ENCODE results near the gene POFUT2.

POFUT2 gene

GRCh38 chr21:45302082-45303061 is 14.7 kb upstream of the POFUT2 start:
- DNase-seq = no peak
- peak overlapping the region; percentile 66 for H3K23ac ChIP-seq (ENCODE audit: low read length)
- no peak overlapping the region for H3K9ac ChIP-seq (ENCODE audit: low read length)
- H3K56ac ChIP-seq (ENCODE audit: low read length) = peak overlapping the region; percentile 49
- H4K5ac ChIP-seq (ENCODE audit: low read length) = no peak overlapping the region
- H2BK15ac ChIP-seq (replicated peaks; ENCODE audit: low read depth) = no peak overlapping the region
- no peak overlapping the region for H3K4me2 ChIP-seq (ENCODE audit: low read length)
- H3K27ac ChIP-seq (ENCODE audit: low read depth, low read length) = no peak overlapping the region
- H3K36me3 ChIP-seq (ENCODE audit: control insufficient read depth, insufficient read depth, low read length) = no peaks in the 10 kb centered on the region
- H2BK5ac ChIP-seq (ENCODE audit: low read length) = no peak overlapping the region
- no peaks in the 10 kb centered on the region for H3K79me1 ChIP-seq (ENCODE audit: low read length)
- H3K79me2 ChIP-seq (ENCODE audit: control insufficient read depth, insufficient read depth, low read length) = no peaks in the 10 kb centered on the region
- H2BK120ac ChIP-seq (ENCODE audit: low read depth, low read length) = no peak overlapping the region
- H3K4ac ChIP-seq (ENCODE audit: low read depth, low read length) = no peak overlapping the region
- H2AK5ac ChIP-seq (ENCODE audit: low read length) = no peak overlapping the region
- H4K8ac ChIP-seq (ENCODE audit: low read depth, low read length) = no peak overlapping the region
- no CpG with 5 or more reads among the region's 54 CpGs for WGBS (ENCODE audit: extremely low coverage, insufficient coverage, low lambda C conversion rate)
- H3K27me3 ChIP-seq (ENCODE audit: insufficient read depth, low read length, poor library complexity) = no peaks in the 10 kb centered on the region
- H3K18ac ChIP-seq (ENCODE audit: low read length) = no peak overlapping the region
- H3K4me1 ChIP-seq (ENCODE audit: control insufficient read depth, low read depth, low read length) = no peaks in the 10 kb centered on the region
- H3K4me3 ChIP-seq (ENCODE audit: low read length) = no peak overlapping the region

DNA sequence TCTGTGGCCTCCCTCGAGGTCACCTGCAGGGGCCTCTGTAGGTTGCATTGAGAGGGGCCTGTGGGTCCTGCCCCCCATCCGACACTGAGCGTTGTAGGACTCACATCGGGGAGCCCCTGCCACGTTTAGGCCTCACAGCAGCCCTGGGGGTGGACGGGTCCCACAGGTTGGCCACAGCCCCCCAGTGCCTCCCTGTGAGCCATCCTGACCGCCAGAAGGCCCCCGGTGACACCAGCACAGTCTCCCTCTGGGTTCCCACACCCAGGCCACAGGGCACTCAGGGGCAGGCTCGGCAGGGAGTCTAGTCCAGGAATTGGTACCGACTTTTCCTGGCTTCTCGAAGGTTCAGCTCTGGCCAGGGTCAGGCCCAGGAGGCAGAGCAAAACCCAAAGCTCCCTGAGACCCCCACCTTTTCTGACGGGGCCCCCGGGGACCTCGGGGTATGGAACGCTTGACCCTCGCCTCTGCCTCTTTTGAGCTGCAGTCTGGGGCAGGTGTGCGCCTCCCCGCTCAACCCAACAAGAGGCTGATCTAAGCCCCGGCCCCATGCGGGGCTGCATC is 13.9 kb upstream of the POFUT2 start:
- Histone ChIP-seq H3K56ac (ENCODE audit: low read length) (peak overlapping the region; percentile 3), H3K23ac (ENCODE audit: low read length) (peak overlapping the region; percentile 66), H2AK5ac (ENCODE audit: low read length) (no peak overlapping the region), H4K5ac (ENCODE audit: low read length) (no peak overlapping the region), H3K4me3 (ENCODE audit: low read length) (no peak overlapping the region), H3K9ac (ENCODE audit: low read length) (no peak overlapping the region), H2BK5ac (ENCODE audit: low read length) (no peak overlapping the region), H3K27ac (ENCODE audit: low read depth, low read length) (no peak overlapping the region), H4K8ac (ENCODE audit: low read depth, low read length) (no peak overlapping the region), H3K4ac (ENCODE audit: low read depth, low read length) (no peak overlapping the region), H3K79me1 (ENCODE audit: low read length) (no peaks in the 10 kb centered on the region), H3K79me2 (ENCODE audit: control insufficient read depth, insufficient read depth, low read length) (no peaks in the 10 kb centered on the region), H2BK15ac (replicated peaks; ENCODE audit: low read depth) (no peak overlapping the region), H3K4me1 (ENCODE audit: control insufficient read depth, low read depth, low read length) (no peaks in the 10 kb centered on the region), H2BK120ac (ENCODE audit: low read depth, low read length) (no peak overlapping the region), H3K27me3 (ENCODE audit: insufficient read depth, low read length, poor library complexity) (no peaks in the 10 kb centered on the region), H3K18ac (ENCODE audit: low read length) (no peak overlapping the region), H3K4me2 (ENCODE audit: low read length) (no peak overlapping the region), H3K36me3 (ENCODE audit: control insufficient read depth, insufficient read depth, low read length) (no peaks in the 10 kb centered on the region)
- WGBS (ENCODE audit: extremely low coverage, insufficient coverage, low lambda C conversion rate) = no CpG with 5 or more reads among the region's 20 CpGs
- DNase-seq = no peak

- no peak overlapping the region for H3K27ac ChIP-seq (ENCODE audit: low read depth, low read length)
- no peak overlapping the region for H3K4ac ChIP-seq (ENCODE audit: low read depth, low read length)
Measured at GRCh38 chr21:45300786-45301520, 13.3 kb upstream of the POFUT2 start.

DNA sequence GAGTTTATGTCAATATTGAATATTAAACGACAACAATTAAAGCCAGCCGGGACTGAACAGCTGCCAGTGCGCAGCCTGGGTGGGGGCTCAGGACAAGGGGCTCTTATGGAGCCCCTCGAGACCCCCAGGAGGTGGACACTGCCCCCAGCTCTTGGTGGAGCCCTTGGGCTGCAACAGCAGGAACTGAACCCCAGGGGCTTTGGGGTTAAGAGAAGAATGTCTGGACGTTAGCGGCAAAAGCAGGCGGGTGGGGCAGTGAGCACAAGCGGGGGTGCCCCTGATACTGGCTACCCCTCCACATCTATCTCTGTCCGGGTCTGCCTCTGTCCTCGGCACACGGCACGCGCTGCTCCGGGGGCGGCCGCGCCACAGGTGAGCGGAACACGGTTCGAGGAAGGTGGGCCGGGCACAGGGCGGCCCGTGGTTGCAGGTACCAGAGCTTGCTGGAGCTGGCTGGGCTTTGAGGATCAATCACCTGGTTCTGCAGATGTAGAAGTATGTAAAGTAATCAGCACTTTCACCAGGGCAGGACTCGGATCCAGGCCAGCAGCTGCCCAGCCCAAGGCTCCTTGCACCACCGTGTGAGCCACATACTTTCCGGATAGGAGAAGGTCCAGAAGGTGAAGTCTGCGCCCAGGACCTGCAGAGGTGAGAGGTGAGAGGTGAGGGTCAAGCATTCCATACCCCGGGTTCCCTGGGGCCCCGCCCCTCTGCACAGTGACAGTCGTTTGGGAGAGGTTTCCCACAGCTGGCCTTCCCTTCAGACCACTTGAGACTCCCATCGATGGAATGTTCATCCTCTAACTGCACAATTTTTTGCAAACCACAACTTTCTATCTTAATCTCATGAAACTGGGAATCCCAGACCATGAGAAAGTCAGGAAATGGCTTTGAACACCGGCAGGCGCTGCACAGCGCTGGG is 12.4 kb upstream of the POFUT2 start:
- no peak overlapping the region for H3K18ac ChIP-seq (ENCODE audit: low read length)
- H3K79me2 ChIP-seq (ENCODE audit: control insufficient read depth, insufficient read depth, low read length) = no peaks in the 10 kb centered on the region
- H3K79me1 ChIP-seq (ENCODE audit: low read length) = no peaks in the 10 kb centered on the region
- H2BK15ac ChIP-seq (replicated peaks; ENCODE audit: low read depth) = no peak overlapping the region
- no peaks in the 10 kb centered on the region for H3K27me3 ChIP-seq (ENCODE audit: insufficient read depth, low read length, poor library complexity)
- H3K4ac ChIP-seq (ENCODE audit: low read depth, low read length) = no peak overlapping the region
- H3K4me2 ChIP-seq (ENCODE audit: low read length) = no peak overlapping the region
- H2BK120ac ChIP-seq (ENCODE audit: low read depth, low read length) = no peak overlapping the region
- H3K4me3 ChIP-seq (ENCODE audit: low read length) = no peak overlapping the region
- no peak overlapping the region for H3K56ac ChIP-seq (ENCODE audit: low read length)
- no peak overlapping the region for H3K9ac ChIP-seq (ENCODE audit: low read length)
- H4K5ac ChIP-seq (ENCODE audit: low read length) = no peak overlapping the region
- H3K4me1 ChIP-seq (ENCODE audit: control insufficient read depth, low read depth, low read length) = peaks cover 2% of the 10 kb centered on the region
- no peak overlapping the region for H4K8ac ChIP-seq (ENCODE audit: low read depth, low read length)
- H3K27ac ChIP-seq (ENCODE audit: low read depth, low read length) = no peak overlapping the region
- no peak overlapping the region for H2BK5ac ChIP-seq (ENCODE audit: low read length)
- no peak overlapping the region for H2AK5ac ChIP-seq (ENCODE audit: low read length)
- DNase-seq = no peak
- no CpG with 5 or more reads among the region's 34 CpGs for WGBS (ENCODE audit: extremely low coverage, insufficient coverage, low lambda C conversion rate)
- H3K36me3 ChIP-seq (ENCODE audit: control insufficient read depth, insufficient read depth, low read length) = no peaks in the 10 kb centered on the region
- H3K23ac ChIP-seq (ENCODE audit: low read length) = no peak overlapping the region

More at GRCh38 chr21:45300786-45301520, 13.3 kb upstream of the POFUT2 start:
- no peaks in the 10 kb centered on the region for H3K36me3 ChIP-seq (ENCODE audit: control insufficient read depth, insufficient read depth, low read length)
- no peak overlapping the region for H2BK120ac ChIP-seq (ENCODE audit: low read depth, low read length)
- H3K4me3 ChIP-seq (ENCODE audit: low read length) = no peak overlapping the region
- WGBS (ENCODE audit: extremely low coverage, insufficient coverage, low lambda C conversion rate) = no CpG with 5 or more reads among the region's 43 CpGs
- H3K9ac ChIP-seq (ENCODE audit: low read length) = no peak overlapping the region
- H3K56ac ChIP-seq (ENCODE audit: low read length) = no peak overlapping the region
- H3K79me1 ChIP-seq (ENCODE audit: low read length) = no peaks in the 10 kb centered on the region
- H3K18ac ChIP-seq (ENCODE audit: low read length) = no peak overlapping the region
- H2BK5ac ChIP-seq (ENCODE audit: low read length) = no peak overlapping the region
- H2AK5ac ChIP-seq (ENCODE audit: low read length) = no peak overlapping the region
- no peaks in the 10 kb centered on the region for H3K4me1 ChIP-seq (ENCODE audit: control insufficient read depth, low read depth, low read length)
- no peak overlapping the region for H4K5ac ChIP-seq (ENCODE audit: low read length)
- H3K79me2 ChIP-seq (ENCODE audit: control insufficient read depth, insufficient read depth, low read length) = no peaks in the 10 kb centered on the region
- no peak overlapping the region for H2BK15ac ChIP-seq (replicated peaks; ENCODE audit: low read depth)
- H4K8ac ChIP-seq (ENCODE audit: low read depth, low read length) = no peak overlapping the region
- H3K4me2 ChIP-seq (ENCODE audit: low read length) = no peak overlapping the region
- H3K23ac ChIP-seq (ENCODE audit: low read length) = no peak overlapping the region
- no peak for DNase-seq
- no peaks in the 10 kb centered on the region for H3K27me3 ChIP-seq (ENCODE audit: insufficient read depth, low read length, poor library complexity)

Measured in mesendoderm (in vitro differentiated cells).